GM10266 (cell line): ENCODE results near the gene CPEB4.

Source experiments
- DNase-seq: peaks from one replicate; pipeline ENCODE4 v3.0.0; 2012; ENCODE audit errors: extremely low spot score
- CTCF ChIP-seq: IDR thresholded peaks from 2 replicates; pipeline ENCODE4 v1.5.1; 2012; ENCODE audit warnings: mild to moderate bottlenecking, low read depth; ENCODE audit not compliant: control insufficient read depth, insufficient read depth; ENCODE audit errors: missing control alignments

Gene CPEB4

GRCh38 chr5:173887610-173888472, at the start of gene CPEB4:
CPEB4 (plus strand) TSS chr5:173888349; CDS start chr5:173889734, 1,385 bp downstream.
- no peak for TF ChIP-seq CTCF
- DNase-seq = peak; percentile 97

GRCh38 chr5:173839117-173839713, 48.9 kb upstream of the CPEB4 start:
- DNase-seq = no peak
- TF ChIP-seq CTCF = no peak

DNA sequence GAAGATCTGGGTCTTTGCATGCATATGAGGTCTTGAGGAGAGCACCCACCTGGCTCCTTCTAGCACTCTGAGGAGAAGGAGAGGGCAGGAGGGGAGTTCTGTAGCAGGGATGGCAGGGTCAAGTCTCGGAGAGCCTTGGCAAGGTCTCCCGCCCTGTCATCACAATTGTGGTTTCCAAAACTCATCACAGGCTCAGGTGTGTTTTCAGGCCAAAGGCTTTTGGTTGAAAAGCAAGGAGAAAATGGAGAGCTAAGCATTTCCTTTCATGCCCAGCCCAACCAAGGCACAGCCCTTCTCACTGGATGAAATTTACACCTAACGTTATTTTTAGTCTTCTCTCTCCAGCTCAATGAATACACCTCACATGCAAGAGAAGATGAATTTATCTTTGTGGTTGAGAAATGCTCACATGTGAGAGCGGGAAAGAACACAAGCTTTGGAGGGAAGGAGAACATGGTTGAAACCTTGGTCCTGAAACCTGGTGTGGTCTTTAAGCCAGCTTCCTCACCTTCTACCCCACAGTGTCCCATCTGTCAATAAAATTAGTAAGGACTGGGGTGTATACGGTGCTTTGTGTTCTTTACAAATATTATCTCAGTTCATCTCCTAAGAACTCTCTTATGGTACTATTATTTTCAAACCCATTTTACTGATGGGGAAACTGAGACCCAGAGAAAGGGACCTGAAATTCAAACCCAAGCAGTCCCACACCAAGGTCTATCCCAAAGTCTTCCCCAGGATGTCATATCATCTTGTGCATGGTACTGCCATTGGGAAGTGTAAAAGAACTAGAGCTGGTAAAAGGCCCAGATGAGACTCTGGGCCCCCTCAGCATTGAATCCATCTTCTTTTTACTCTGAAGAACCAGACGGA, 47.8 kb upstream of the CPEB4 start:
- TF ChIP-seq CTCF = no peak
- DNase-seq = no peak

DNA sequence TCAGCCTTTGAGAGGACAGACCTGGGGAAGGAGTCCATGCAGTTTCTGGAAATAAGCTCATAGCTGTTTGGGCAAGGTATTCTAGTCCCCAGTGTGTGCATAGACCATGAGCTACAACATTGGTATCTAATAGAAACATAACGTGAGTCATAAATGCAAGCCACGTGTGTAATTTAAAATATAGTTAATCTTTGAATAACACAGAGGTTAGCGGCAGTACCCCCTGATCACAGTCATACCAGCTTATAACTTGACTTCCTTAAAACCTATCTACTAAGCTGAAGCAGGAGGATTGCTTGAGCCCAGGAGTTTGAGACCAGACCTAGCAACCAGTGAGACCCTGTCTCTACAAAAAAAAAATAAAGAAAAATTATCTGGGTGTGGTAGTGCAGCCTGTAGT, 46.4 kb upstream of the CPEB4 start:
- no peak for TF ChIP-seq CTCF
- DNase-seq = no peak

DNA sequence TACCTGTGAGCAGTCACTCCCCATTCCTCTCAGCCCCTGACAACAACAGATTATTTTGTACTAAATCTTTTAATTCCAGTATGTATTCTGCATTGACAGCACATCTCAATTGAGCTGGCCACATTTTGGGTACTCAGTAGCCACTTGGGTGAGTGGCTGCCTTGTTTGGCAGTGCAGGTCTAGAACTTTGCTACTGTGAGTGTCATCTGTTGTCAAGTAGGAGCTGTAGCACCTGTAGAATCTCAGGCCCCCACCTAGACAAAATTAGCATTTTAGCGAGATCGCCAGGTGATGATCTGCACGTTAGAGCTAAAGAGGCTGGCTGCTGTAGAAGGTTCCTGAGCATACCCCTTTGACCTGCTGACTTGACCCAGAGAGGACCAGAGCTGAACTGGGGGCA, 44.4 kb upstream of the CPEB4 start:
- no peak for DNase-seq
- no peak for TF ChIP-seq CTCF

- TF ChIP-seq CTCF = no peak
- DNase-seq = no peak
Observed at GRCh38 chr5:173845321-173845720, 42.8 kb upstream of the CPEB4 start.
